HG03066 (cell line): ENCODE measurements around the gene LRFN2.

ENCODE experiments used
- ATAC-seq: cut with Tn5 transposase; IDR thresholded peaks from one replicate; pipeline ENCODE4 v1.9.1; 2021; ENCODE audit warnings: low read depth; ENCODE audit not compliant: unreplicated experiment

The LRFN2 gene

DNA sequence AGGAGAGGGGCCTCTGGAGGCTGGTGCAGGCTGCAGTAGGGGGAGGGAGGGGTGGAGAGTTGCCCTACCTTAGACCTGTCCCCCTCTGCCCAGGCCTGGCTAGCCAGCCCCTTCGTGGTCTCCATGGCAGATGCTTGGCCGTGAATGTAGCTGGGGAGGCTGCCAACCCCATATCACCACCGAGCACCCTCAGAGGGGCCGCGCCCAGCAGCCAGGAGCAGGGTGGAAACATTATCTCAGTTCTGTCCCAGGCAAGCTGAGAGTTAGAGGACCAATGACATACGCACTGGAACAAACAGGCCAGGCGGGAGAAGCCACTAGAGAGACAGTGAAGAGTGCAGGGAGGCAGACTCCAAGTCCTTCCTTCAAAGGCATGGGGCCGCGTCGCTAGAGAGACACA lies 66.5 kb downstream of the LRFN2 start:
- no peak for ATAC-seq

DNA sequence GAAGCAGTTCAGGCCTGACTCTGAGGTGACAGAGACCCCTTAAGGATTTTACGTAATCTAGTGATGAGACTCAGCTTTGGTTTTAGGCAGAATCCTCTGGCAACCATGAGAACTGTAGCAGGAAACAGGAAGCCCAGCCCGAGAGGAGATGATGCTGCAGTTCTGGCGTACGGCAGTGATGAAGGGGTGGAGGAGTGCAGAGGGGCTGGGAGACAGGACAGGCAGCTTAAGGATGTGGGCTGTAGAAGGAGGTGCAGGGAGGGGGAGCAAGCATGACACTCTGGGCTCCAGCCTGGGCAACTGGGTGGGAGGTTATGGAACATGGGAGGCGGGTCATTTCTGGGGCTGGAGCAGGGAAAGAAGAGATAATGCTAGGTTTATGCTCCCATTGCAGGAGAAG lies 67.1 kb downstream of the LRFN2 start:
- no peak for ATAC-seq

DNA sequence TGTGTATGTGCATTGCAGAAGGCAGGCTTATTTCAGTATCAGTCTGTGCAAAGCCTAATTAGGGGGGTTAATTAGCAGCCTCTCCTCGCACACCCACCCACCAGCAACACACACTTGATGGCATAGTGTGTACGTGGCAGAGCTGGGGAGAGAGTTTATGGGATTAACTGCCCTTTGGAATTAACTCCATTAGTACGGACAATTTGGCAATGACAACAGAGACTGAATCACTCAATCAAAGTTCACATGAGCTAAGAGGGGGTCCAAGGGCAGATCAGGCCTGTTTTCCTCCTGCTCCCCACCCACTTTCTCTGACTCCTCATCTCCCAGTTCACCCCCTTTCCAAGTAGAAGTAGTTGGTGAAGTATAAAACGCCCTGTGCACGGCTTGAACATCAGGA lies 69.5 kb downstream of the LRFN2 start:
- ATAC-seq, result no peak

DNA sequence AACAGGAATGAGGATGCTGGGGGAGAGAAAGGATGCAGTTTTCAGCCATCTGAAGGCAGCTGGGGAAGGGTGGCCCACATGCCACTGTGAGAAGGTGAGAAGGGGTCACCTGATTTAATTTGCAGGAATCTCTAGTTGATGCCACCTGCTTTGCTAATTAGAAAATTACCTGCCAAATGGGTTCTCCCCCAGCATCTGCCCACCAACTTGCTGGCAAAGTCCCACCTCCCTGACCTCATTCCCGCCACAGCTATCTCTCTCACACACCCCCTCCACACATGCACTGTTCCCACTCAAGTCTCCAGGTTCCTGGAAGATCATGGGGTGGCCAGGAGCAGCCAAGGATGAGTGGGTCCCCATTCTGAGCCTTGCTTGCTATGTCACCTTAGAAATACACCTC lies 70.7 kb downstream of the LRFN2 start:
- no peak for ATAC-seq

DNA sequence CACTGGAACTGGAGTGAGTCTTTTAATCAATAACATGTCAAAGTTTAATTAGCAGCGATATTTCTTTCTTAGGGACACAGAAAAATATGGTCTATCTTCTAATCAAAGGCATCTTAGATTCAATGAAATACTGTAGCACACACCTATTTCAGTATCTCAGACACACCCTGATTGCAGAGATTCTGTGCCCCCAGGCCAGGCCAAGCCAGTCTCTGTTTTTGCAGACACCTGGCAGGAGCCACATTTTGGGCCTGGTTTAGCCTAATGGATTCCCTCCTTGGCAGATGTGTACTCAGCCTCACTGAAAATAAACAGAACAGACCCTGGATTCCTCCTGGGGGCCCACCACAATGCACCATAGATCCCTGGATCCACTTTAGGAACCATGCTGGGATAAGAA lies 74.8 kb downstream of the LRFN2 start:
- no peak for ATAC-seq

DNA sequence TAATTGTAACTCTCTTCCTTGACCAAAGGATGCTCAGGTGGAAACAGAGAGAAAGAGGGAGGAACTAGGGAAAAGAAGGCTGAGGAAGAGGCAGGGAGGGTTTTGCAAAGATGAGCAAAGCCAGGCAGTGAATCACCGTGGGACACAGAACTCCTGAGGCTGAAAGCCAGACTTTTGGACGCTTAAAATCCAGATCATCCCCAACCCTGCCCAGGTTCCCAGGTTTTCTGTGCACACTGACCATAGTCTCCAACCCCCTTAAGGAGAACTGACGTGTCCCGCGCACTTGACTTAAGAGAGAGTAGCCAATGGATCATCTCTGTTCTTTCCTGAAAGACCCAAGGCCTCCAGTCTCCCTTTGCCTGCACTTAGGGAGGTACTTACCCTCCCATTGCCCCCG lies 75.3 kb downstream of the LRFN2 start:
- no peak for ATAC-seq

DNA sequence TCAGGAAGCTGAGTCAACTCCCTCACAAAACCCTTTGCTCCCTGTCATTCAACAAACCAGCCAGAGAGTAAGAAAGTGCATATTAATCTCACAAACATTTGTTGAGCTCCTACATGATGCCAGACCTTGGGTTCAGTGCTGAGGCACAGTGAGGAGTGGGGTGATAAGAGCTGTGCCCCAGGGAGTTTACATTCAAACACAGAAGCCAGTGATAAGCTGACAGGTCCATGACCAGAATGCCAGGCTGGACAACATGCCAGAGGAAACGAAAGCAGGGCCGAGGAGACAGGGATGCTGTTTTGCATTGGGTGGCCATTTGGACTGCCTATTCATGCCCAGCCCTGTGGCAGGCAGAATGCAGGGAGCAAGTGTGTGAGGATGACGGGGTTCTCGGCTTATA lies 76.7 kb downstream of the LRFN2 start:
- no peak for ATAC-seq

DNA sequence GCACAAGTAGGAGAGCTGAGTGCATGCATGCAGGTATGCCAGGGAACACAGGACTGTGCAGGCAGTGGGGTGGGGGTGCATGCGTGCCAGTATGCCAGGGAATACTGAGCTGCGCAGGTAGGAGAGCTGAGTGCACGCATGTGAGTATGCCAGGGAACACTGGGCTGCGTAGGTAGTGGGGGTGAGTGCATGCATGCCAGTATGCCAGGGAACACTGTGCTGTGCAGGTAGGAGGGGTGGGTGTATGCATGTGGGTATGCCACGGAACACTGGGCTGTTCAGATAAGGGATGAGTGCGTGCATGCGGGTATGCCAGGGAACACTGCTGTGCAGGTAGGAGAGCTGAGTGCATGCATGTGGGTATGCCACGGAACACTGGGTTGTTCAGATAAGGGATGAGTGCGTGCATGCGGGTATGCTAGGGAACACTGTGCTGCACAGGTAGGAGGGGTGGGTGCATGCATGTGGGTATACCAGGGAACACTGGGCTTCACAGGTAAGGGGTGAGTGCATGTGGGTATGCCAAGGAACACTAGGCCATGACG lies 77.4 kb downstream of the LRFN2 start:
- ATAC-seq, result no peak

DNA sequence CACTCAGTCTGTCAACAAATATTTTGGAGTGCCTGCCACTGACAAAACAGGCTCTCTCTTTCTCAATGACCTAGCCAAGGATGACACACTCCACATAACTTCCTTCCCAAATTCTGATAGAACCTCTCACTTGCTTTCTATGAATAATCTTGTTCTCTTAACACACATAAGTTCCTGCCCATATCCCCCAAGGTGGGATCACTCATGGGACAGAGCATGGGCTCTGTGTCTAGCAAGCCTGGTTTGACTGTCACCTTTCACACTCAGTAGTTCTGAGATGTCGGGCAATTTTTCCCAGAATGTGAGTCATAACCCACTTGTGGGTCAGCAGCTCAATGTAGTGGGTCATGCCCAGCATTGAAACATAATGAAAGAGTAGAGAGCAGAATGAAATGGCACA lies 78.1 kb downstream of the LRFN2 start:
- ATAC-seq, result no peak

DNA sequence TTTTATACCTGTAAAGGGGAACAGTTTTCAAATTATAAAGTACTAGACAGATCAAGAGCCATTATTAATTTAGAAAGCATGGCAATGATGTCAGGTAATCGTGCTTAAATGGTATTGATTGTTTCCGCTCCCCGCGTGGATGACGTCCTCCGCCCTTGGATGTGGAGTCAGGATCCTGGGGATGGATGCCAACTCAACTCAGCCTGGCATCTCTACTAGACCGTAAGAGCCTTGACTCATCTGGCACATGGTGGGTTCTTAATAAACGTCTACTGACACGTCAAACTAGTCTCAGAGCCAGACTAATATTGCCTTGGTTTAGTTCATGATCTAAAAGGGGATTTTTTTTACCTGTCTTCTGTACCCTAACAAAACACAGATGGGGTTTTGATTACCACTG lies 80.2 kb downstream of the LRFN2 start:
- no peak for ATAC-seq

DNA sequence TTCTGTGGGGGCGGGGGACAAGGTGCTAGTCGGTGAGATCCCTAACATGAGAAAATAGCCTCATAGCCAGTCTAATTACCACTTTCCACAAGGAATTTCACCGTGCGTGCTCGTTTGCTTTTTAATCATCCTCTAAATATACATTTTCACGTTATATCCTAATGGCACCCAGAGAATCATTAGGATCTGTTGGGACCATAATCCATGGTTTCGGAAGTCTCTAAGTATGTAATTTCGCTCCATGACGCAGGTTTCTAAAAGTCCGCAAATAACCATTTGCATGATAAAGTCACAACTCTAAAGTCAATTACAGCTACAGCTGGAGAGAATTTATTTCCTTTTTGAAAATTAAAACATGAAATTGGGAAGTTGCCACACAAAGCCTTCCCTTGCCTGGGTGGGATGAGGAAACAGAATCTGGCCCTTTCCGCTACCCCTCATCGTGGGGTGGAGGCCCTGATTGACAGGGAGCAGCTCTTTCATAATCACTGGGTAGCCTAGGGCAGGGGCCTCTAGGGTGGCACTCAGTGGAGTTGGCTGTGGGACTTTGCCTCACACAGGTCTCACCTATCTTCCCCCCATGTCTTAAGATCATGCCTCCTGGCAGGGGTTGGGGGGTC lies 81.9 kb downstream of the LRFN2 start:
- no peak for ATAC-seq

DNA sequence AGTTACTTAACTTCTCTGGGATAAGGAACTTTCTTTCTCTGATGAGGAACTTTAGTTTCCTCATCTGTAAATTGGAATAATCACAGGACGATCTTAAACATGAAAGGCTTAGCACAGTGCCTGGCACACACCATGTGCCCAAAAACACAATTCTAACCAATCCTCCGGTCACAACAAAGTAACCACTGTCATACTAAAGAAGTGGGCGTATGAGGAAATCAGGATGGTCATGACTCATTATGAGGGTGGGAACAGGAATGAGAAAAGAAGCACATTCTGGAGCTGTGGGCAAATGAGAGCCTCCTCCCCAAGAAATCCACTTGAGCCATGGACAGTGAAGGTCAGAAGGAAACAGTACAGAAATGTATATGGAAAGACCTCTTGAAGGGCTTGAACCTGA lies 82.9 kb downstream of the LRFN2 start:
- ATAC-seq, result no peak

DNA sequence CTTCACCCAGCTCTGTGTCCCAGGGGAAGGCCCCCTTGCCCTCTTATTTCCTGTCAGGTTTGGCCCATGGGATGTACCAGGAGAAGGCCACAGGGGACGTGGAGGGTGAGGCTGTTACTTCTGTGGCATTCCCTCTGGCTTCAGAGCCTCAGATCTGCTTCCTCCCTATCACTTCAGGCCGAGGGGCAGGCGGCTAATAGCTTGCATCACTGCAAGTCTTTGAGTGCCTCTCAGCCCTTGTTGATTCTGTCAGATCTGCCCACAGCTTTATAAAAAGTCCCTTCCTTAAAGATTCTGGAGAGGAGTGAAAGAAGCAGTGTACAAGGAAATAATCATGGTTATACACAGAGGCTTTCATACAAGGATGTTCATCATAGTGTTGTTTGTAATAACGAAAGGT lies 86.9 kb downstream of the LRFN2 start:
- no peak for ATAC-seq

DNA sequence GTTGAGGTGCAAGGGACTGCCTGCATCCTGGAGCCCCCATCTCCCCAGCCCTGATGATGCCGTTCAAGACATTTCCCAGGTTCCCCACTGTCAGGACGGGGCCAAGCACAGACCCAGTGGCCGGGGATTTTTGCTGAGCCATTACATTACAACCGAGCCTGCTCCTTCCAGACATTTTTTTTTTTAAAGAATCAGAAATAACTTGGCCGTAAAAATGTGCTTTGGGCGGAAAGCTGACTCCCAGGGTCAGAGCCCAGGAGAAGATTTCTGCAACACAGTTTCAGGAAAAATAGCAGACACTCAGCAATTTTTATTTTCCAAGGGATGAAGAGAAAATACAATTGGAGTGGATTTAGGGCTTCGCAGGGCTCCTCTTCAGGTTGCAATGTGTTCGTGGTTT lies 87.9 kb downstream of the LRFN2 start:
- no peak for ATAC-seq

DNA sequence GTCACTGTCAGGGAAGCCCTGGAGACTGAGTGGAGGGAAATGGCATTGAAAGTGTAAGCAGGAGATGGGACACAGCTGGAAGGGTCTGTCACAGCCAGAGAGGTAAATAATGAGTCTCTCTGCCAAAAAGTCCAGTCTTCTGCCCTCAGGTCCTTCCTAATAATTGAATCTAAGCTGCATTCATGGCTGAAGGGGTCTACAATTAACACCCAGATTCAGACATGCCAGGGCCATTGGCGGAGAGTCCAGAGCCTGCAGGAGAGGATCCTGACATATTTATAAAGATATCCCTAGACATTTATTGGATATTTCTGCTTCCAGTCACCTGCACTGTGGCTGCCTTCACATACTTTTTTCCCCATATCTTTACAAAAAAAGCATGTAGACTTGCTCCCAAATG lies 89.0 kb downstream of the LRFN2 start:
- ATAC-seq, result no peak

DNA sequence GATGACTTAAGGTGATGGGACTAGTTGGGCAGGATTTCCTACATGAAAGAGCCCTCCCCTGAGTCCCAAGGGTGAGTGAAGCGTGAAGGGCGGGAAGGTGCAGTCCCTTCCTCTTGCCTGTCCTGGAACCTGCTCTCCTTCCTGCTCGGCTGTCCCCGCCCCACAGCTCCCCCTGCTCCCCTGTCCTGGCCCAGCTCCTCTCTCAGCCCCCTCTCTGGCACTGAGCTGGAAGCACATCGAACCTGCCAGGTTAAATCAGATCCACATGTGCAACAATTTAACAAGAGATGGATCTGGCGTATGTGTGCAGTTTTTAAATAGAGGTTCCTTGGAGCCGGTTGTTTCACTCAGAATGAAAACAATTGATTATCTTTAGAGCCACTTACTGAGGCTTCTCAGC lies 95.0 kb downstream of the LRFN2 start:
- ATAC-seq, result no peak

DNA sequence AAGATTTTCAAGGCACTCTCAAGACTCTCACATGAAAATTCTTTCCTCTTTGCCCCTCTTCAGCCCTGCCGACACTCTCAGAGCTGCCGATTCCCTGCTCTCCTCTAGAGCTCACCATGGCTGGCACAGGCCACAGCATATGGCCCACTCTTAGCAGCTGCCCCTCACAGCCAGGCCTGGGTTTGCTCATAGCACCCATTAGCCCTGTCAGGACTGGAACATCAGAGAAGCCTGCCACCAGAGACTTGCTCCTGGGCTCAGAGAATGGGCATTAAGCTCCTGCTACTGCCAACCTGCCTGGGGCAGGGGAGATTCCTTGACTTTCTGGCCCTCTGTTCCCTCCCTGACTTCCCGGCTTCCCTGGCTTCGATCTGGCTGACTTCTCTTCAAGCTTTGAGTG lies 96.7 kb downstream of the LRFN2 start:
- no peak for ATAC-seq

DNA sequence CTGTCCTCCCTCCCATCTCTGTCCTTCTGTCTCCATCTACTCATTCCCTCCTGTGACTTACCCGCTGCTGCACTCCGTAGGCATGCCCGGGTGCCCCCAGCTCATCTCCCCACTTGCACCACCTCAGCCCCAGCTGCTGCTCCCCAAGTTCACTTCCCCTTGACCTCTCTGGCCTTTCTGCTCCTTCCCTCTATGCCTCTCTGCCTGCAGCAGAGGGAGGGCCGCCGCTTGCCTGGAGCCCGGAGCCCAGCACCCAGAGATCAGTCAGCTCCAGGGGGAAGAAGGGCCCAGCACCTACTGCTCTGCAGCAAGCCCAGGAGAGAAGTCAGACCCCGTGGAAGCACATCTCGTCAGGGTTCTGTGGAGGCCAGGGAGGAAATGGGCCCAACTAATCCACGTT lies 97.4 kb downstream of the LRFN2 start:
- no peak for ATAC-seq

DNA sequence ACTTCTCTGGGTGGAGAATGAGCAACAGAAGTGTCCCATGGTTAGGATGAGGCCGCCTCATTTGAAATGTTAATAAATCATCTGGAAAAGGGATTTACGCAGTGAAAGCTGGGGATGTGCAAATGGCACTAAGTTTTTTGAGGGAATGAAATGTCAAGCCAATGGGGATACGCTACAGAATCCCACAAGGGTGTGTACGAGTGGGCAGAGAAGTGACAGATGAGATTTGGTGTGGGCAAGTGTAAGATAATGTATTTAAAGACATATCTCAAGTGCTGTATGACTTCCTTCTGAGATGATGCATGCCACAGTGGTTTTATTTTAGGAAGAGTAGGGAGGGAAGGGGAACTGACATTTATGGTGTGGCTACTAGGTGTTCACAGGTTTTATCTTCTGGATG lies 100.6 kb downstream of the LRFN2 start:
- no peak for ATAC-seq

DNA sequence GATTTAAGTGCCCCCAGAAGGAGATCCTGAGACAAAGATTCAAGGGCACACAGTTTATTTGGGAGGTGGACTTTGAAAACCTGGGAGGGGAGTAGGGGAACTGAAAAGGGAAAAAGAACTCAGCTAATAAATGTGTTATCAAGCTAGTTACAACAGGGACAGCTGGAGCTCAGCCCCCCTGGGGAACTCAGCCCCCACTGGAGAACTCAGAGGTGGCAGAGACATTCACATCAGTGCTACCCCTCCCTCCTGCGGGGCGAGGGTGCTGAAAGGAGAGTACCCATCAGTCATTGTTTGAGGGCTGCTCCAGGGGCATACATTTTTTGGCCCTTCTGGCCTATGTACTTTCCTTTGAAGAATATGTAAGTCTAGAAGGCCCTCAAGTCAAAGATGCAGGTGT lies 101.4 kb downstream of the LRFN2 start:
- no peak for ATAC-seq

DNA sequence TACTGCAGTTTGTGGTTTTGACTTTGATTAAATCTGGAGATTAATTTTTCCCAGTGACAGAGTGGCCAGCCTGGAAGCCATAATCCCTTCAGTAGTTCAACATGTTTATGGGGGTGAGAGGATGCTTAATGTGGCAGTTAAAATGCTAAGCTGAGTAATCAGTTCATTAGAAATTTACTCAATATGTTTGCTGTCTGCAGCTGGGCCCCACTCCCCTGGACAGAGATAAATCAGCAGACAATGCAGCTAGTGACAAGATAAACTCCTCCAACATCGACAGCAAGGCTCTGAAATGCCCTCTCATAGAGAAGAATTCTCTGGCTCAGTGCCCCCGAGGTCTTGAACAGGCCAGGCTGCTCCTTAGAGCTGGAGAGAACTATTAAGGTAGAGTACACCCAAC lies 101.9 kb downstream of the LRFN2 start:
- ATAC-seq, result no peak

DNA sequence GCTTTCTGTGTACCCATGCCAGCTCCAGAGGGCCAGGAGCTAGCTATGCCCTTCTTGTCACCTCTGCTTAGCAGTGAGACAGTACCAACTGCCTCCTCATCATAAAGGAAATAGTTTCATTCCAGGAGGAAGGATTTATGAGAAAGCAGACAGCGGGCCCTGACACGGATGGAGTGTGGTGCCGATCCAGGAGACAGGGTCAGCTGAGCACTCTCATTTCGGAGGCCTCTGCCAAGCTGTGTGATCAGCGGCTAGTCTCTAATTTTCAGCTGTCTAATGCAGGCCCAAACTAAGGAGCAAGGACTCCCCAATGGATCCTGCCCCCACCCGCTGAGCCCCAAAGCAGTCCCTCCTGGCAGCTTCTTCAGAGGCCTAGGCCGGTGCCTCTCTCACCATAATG lies 103.1 kb downstream of the LRFN2 start:
- no peak for ATAC-seq

DNA sequence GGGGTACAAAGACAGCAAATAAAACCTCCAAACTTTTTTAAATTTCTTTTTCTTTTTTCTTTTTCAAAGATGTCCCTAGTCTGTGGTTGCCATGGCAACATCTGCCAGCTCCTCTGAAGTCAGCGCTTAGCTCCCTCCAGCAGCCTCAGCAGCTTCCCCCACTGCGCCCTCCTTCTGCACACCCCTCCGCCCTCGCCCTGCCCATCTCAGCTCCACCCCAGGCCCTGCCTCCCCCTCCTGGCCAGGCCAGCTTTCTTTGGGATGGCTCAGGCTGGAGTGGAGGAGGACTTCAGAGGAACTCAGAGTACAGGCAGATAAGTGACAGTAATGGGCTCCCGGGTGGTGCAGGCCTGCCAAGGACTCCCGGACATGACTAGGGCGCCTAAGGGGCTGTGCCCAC lies 104.6 kb downstream of the LRFN2 start:
- no peak for ATAC-seq
